Fibroblast of pulmonary artery (primary cell): ENCODE data around the gene DECR2.
"Not testable (repeated sequence)": the region's sequence is repeated elsewhere in the genome, so short reads cannot be mapped to it uniquely, and the experiment has no call there.

Source experiments
- DNase-seq: peaks from one replicate; pipeline ENCODE4 v3.0.0-alpha.2; 2010; ENCODE audit warnings: low read depth
- H3K4me3 ChIP-seq: replicated peaks from 2 replicates; pipeline ENCODE4 v1.5.1; 2011; ENCODE audit warnings: low read depth, mild to moderate bottlenecking, control low read depth, low read length, moderate library complexity
- TF ChIP-seq, protein P1 (sequence below): IDR thresholded peaks from 2 replicates; pipeline ENCODE4 v1.5.1; 2011; ENCODE audit warnings: mild to moderate bottlenecking, control low read depth, low read length, inconsistent platforms; ENCODE audit errors: missing control alignments

DECR2 gene

DNA sequence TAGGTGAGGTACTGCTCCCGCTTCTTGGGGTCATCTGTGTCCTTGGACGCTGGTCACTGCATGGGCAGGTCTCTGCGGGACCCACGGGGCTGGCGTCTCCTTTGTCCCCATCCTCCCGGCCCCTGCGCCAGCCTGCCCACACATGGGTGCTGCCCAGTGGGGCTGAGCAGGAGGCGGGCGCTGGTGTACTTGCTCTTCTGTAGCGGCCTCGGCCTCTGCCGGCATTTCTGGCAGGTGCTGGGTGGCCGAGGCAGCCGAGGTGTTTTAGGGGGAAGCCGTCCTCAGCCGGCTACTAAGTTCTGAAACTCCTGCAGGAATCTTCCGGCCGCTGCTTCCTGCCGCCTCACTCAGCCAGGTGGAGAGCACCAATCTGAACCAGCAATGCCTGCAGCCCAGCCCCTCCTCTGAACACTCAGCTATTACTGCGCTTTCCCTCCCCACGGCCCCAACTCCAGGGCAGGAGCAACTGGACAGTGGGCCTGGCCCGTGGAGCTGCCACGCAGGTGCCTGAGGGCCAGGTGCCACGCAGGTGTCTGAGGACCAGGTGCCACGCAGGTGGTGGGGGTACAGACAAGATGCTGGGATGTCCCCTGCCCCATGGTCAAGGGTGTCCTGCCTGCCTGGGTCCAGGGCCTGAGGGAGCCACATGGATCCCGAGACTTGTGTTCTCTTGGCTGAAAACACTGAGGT, 10.0 kb downstream of the DECR2 start:
- DNase-seq: no peak
- TF ChIP-seq, protein P1, sequence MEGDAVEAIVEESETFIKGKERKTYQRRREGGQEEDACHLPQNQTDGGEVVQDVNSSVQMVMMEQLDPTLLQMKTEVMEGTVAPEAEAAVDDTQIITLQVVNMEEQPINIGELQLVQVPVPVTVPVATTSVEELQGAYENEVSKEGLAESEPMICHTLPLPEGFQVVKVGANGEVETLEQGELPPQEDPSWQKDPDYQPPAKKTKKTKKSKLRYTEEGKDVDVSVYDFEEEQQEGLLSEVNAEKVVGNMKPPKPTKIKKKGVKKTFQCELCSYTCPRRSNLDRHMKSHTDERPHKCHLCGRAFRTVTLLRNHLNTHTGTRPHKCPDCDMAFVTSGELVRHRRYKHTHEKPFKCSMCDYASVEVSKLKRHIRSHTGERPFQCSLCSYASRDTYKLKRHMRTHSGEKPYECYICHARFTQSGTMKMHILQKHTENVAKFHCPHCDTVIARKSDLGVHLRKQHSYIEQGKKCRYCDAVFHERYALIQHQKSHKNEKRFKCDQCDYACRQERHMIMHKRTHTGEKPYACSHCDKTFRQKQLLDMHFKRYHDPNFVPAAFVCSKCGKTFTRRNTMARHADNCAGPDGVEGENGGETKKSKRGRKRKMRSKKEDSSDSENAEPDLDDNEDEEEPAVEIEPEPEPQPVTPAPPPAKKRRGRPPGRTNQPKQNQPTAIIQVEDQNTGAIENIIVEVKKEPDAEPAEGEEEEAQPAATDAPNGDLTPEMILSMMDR: no peak

DNA sequence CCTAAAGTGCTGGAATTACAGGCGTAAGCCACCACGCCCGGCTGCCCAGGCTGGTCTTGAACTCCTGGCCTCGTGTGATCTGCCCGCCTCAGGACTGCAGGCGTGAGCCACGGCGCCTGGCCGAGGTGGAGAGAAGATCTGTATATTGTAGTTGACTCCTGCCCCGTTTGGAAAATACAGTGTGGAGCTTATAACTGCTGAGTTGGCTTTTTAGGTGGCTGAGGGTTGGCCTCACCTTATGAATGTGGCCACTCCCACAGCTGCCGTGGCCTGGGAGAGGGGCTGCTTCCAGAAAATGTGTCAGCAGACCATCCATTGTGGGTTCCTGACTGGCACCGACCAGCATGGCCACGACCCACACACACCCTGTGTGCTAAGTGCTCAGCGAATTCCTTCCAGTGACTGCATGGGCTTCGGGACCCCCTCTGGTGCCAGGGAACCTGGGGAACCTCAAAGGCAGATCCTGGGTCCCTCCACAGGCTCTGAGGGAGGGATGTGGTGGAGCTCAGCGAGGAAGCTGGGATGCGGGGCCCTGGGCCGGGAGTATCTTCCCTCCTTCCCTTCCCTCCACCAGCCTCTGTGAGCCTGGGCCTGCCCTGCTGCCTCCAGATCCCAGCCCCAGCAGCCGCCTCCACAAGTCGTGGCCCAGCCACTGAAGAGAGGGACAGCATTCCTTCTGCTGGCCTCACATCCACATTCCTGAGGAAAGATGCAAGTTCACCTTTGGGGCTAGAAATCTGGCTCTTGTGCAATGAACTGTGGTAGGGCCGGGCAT, 12.9 kb downstream of the DECR2 start:
- DNase-seq: no peak
- no peak overlapping the region for H3K4me3 ChIP-seq
- TF ChIP-seq, protein P1: no peak

More for the DNA sequence above, 10.0 kb downstream of the DECR2 start:
- no peak overlapping the region for H3K4me3 ChIP-seq

DNA sequence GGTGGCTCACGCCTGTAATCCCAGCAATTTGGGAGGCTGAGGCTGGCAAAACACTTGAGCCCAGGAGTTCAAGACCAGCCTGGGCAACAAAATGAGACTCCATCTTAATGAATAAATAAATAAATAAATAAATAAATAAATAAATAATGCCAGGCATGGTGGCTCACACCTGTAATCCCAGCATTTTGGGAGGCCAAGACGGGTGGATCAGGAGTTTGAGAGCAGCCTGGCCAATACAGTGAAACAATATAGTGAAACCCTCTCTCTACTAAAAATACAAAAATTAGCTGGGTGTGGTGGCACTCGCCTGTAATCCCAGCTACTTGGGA, 13.4 kb downstream of the DECR2 start:
- not testable (repeated sequence) for H3K4me3 ChIP-seq, DNase-seq

DNA sequence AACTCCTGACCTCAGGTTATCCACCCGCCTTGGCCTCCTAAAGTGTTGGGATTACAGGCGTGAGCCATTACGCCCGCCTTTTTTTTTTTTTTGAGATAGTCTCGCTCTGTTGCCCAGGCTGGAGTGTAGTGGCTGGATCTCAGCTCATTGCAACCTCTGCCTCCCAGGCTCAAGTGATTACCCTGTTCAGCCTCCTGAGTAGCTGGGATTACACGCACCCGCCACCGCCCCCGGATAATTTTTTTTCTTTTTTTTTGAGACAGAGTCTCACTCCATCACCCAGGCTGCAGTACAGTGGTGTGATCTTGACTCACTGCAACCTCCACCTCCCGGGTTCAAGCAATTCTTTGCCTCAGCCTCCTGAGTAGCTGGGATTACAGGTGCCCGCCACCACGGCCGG, 20.5 kb downstream of the DECR2 start:
- DNase-seq, H3K4me3 ChIP-seq: not testable (repeated sequence)

DNA sequence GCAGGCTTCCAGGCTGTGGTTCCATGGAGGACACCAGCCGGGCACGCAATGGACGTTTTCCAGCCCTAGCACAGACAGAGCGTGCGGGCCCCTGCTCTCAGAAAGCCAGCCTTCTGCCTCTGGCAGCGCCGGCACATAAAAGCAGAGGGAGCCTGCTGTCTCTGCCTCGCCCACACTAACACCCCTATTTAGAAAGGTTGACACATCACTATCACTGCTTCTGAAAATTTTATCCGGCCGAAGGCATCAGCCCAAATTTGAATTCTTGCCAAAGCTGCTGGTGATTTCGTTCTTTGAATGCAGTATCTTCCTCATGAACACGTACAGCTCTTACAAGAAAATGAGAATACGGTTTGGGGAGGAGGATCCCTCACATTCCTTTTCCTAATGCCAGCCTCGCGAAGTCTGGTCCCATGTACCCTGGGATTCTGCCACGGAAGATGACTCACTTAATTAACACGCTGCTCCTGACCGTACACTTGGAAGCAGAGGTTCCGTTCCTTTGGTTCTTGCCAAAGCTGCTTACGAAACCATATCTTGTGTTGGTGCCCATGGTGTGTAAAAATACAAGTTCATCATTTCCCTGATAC, 22.4 kb downstream of the DECR2 start:
- DNase-seq: peak; percentile 98
- TF ChIP-seq, protein P1: no peak
- H3K4me3 ChIP-seq: peak overlapping the region; percentile 73

DNA sequence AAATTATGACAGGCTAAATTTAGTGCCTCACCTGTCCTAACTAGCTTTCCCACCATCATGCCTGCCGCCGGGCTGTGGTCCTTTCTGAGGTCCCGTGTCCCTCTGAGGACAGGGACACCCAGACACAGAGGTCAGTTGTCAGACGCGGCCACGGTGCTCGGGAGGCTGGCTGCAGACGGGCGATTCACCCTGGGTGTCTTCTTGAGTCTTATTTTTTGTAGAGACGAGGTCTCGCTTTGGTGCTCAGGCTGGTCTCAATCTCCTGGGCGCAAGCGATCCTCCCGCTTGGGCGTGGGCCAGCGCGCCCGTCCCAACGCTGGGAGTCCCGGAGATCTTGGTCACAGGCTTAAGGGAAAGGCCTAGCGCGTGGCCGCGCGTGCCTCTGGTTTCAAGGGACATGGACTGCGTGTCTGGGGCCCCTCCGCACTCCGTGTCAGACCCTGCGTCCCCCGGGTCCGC, 23.0 kb downstream of the DECR2 start:
- no peak for DNase-seq
- peak overlapping the region; percentile 73 for H3K4me3 ChIP-seq
- TF ChIP-seq, protein P1: no peak

DNA sequence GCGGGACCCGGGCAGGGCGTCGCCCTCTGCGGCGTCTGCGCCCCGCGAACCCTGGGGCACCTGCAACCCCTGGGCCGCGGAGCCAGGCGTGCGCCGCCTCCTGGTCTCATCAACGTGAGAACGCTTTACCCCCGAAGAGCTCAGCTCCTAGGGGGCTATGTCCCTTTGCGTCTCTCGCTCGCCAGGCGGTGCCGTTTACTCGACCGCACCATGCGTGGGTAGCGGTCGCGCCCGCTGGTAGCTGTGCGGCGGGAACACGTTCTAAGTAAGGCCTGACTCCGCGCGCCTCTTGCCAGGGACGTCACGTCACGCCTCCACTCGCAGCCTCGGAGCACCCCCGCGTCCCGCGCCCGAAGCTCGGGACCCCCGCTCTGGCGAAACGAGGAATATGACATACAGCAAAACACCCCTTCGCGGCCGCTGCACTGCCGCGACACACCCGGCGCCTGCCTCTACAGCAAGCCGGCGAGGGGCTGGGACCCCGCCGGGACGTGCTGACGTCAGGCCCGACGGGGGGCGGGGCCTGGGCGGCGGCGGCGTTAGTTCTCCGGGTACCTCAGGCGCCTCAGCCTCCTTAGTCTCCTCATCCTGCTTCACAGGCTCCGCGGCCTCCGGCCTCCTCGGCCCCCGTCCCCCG, 23.5 kb downstream of the DECR2 start, which contains the start of gene RAB11FIP3:
Gene RAB11FIP3 (plus strand): TSS at position 568 of the 637 bp plus-strand sequence. CDS start 358 bp downstream, outside the sequence.
- DNase-seq: peak; percentile 74
- peak within 1 kb of the TSS; percentile 73 for H3K4me3 ChIP-seq
- TF ChIP-seq, protein P1: no peak
